ENCODE measurements around the gene CCDC9B.
A peak's percentile ranks its signal among the peaks of the same experiment; 100 is the strongest.

CCDC9B gene

DNA sequence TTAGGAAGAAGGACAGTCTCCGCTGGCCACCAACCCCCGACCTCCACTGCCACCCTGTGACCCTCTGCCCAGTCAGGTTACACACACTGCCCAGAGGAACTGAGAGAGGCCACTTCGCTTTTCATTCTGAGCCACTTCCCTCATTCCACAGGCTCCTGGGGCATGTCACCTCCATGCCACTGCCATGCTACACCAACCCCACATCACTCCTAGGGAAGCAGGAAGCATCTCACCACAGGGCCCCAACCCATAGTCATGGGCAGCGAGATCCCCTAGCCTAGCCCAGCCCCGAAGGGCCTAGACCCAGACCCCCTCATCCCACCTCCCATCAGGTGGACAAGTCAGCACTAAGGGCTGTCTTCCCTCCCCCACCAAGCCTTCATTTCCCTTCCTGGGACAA is 34.4 kb downstream of the CCDC9B start:
- DNase-seq, result no peak

DNA sequence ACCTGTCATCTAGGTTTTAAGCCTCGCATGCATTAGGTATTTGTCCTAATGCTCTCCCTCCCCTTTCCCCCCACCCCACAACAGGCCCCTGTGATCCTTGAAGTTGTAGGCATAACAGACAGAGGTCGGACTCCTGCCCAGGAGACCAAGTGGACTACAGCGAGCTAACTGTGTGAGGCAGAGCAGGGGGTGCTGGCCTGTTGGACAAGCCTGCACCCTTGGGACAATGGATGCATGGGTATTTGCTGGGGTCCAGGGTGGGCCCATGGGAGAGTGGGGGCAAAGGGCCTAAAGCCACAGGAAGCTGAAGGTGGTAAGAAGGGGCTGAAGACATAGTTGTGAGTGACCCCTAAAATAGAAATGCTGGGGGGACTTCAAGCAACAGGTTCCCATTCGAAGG is 35.5 kb downstream of the CCDC9B start:
- no peak for DNase-seq

DNA sequence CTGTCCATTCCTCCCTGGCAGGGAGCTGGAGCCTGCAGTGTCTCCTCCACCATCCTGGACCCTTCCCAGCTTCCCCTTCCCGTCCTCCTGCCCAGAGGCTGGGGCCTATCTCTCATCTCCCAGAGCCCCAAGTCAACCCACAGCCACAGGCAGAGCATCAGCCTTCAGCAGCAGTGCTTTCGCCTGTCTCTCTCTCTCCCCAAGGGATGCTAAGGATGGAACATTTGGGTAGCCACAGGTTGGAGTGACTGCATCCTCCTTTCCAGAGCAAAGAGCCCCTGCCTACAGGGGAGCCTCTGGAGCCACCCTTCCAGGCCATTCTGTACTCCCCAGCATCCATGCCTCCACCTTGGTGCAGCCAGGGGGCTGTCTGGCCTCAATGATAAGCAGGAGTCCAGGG is 37.2 kb downstream of the CCDC9B start:
- no peak for DNase-seq

DNA sequence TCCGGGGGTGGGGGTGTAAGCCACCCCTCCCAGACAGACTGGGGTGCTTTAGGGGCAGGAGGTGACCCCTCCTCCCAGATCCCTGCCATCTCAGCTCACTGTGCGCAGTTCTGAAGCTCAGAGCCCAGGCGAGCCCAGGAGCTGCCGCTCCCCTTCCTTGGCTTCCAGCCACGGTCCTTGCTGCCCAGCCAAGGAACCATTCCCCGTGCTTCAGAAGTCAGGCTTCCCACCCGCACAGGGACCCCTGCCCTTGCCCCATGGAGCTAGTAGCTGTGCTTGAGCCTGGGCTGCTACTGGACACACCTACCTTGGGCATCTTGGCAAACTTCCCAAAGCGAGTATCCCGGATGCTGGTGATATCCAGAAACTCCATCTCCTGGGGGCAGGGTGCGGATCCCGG is 37.8 kb downstream of the CCDC9B start:
- DNase-seq, result no peak

DNA sequence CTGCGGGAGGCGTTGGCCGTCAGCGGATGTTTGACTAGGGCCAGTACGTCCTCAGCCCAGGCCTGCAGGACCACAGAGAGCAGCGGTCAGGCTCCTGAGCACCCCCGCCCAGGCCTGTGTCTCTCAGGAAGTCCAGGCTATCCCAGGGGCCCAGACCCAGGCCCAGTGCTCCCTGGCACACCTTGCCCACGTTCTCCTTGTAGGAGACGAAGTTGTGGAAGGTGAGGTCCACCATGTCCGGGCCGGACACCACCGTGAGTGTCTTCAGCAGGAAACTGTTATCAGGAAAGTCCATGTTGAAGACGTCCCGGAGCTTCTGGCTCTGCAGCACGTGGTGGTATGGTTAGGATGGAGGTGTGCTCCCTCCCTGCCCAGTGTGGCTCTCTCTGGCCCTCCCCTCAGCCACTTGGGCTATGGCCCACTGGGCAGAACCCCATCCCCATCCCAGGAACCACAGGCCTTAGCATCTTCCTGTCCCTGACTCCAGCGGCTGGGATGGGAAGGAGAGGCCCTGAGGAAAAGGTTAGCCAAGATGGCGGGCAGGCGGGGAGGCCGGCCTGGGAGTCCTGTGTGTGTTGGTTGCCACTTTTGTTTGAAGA is 38.4 kb downstream of the CCDC9B start:
- no peak for DNase-seq

DNA sequence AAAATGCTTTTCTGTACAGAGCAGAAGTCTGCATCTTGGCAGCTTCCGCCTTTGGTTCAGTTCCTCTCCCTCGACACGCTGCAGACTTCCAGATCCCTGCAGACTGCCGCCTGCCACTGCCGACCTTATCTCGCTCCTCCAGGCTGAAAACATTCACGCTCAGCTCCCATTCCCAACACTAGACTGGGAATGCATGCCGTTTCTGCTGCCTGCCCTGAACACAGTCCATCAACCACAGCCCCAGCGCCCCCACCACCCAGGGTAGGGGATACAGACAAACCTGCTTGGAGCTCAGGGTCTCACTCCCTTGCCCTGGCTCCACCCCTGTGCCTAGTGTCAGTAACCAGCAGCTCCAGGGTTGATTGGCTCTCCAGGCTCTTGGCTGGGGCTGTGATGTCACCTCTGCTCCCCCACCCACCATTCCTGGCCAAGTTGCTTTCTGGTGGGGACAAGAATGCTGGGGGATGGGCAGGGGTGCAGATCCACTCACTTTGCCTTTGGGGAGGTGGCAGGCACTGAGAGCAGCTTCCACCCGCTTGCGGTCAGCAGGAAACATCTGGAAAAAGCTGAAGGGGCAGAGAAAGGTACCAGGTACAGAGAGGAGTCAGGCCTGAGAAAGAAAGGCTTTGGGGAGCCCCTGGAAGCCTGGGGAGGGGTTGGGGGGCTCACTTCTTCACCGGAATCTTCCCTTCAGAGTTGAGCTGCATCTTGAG is 39.1 kb downstream of the CCDC9B start:
- DNase-seq, result no peak

DNA sequence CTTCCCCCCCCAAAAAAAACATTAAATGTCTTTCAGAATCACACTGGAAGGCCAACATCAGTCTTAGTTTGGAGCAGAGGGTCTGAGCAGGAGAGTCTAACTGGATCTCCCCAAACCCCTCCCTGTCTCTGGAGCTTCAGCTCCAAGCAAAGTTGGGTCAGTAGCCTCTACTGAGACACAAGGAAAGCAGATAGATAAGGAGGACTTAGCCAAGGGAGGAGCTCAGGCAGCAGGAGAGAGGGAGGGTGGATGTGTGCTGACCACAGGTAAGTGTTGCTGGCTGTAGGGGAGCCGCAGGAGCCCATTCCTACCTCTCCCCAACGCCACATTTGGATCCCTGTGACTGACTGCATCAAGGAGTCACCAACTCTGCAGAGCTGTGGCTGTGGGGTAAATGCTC is 40.0 kb downstream of the CCDC9B start:
- DNase-seq, result no peak

DNA sequence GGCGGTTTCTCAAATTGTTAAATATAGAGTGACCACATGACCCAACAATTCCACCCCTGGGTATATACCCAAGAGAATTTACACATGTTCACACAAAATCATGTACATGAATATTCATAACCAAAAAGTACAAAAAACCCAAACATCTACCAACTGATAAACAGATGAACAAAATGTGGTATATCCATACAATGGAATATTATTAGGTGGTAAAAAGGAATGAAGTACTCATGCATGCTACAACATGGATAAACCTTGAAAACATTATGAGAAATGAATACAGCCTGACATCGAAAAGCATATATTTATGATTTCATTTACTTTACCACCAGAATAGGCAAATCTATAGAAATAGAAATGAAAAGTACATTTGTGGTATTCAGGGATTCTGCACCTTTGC is 40.4 kb downstream of the CCDC9B start:
- DNase-seq, result no peak

DNA sequence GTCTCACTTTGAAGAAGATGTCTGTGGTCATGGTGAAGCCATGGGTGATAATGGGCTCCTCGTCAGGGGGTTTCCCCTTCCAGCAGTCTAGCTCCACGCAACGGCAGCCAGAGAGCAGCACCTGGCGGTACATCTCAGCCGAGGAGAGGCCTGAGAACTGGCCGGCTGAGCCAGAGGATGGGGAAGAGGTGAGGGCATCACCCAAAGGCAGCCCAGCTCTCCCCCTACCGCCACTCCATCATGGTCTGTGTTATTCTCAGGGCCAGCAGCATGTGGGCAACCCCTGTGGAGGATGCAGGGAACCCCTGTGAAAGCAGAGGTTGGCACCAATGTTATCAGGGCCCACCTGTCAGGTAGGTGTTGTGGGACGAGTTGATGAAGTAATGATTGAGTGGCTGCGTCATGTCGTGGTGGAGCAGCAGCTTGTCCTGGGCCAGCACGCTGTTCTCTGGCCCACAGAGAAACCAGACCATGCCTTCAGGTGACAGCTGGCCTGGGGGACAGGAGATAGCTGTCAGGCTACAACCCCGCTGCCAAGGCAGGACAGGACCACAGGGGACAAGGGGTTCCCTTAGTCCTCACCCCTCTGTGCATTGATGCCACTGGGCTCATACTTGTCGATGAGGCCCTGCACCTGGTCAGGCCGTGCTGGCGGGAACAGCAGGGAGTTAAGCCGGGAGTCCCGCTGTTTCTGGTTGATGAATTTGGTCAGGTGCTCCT is 42.4 kb downstream of the CCDC9B start:
- no peak for DNase-seq

DNA sequence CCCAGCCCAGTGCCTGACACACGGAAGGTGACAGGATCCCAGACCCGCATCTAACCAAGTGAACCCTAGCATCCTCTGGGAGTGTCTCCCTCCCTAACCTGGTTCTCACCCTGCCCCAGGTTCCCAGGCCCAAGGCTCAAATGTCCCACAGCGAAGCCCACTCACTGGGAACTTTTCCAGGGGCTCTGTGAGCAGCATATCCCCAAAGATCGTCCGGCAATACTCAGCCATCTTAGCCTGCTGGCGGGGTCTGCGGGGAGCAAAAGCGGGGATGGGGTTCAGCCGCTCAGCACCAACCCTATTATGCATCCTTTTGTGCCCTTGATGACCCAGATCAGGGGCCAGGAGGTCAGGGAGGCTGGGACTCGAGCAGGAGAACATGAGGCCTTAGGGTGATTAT is 43.4 kb downstream of the CCDC9B start:
- DNase-seq, result no peak

DNA sequence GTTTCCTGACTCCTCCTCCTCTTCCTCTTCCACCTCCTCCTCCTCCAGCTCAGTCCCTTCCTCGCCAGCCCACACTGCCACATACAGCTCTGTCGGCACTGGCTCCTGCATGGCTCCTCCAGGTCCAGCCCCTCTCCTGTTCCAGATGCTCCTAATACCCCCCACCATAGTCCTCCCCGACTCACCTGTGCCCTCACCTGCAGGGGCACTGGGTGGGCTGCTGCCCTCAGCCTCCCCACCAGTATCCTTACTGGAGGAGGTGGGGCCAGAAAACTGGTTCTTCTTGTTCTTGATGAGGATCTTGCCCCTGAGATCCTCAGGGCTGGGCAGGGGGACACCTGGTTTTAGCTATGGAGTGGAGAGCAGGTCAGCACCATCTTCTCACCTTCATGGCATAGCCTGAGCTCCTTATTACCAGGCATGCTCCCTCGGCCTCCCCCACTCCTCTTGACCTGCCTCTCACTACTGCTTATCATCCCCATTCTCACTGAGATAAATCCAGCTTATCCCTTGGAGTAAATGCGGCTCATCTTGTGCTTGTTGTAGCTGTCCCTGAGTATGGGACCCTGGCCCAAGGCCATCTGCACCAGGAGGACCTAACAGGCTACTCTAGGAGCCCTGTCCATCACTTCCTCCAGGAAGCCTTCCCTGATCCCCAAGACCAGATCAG is 44.0 kb downstream of the CCDC9B start:
- DNase-seq, result no peak

DNA sequence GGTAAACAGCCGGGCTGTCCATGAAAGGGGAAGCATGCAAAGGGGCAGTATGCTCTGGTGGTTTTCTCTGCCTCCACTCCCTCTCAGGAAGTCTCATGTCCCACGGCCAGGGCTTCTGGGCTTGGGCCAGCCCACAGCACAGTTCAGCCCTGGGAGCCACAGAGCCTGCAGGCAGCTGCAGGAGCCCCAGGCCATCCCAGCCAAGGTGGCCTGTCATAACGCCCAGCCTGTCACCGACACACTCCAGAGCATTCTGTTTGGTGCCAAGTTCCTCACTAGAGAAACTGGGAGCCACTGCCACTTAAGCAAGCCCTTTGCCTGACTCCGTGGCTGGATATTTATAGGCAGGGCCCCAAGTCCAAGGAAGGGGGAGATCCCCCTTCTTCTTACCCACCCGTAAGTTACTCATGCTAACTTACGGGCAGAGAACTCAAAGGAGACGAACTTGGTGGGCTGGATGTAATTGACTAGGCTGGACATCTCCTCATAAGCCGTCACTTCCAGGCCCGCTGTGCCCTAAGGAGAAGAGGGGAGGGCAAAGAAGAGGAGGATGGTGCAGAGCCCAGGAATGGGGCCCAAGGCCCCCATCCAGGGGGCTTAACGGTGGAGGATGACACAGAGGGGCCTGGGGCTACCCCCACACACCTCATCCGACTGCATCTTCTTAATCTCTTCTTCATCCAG is 44.7 kb downstream of the CCDC9B start:
- DNase-seq, result no peak

DNA sequence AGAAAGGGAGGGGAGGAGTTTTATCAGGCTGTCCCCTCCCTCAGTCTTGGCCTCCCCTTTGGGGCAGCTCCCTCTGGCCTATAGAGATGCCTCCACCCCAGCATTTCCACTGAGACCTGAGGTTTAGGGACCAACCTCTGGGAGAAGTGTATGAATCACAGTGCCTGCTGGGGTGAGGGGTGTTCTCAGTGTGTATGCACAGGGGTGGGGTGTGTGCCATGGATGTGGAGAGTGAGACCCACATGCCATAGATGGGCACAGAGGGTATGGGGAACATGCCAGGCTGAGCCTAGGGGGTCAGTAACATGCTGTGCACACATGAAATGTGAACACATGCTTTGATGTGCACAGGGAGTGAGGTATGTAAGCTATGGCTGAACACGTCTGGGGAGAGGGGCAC is 45.4 kb downstream of the CCDC9B start:
- no peak for DNase-seq

DNA sequence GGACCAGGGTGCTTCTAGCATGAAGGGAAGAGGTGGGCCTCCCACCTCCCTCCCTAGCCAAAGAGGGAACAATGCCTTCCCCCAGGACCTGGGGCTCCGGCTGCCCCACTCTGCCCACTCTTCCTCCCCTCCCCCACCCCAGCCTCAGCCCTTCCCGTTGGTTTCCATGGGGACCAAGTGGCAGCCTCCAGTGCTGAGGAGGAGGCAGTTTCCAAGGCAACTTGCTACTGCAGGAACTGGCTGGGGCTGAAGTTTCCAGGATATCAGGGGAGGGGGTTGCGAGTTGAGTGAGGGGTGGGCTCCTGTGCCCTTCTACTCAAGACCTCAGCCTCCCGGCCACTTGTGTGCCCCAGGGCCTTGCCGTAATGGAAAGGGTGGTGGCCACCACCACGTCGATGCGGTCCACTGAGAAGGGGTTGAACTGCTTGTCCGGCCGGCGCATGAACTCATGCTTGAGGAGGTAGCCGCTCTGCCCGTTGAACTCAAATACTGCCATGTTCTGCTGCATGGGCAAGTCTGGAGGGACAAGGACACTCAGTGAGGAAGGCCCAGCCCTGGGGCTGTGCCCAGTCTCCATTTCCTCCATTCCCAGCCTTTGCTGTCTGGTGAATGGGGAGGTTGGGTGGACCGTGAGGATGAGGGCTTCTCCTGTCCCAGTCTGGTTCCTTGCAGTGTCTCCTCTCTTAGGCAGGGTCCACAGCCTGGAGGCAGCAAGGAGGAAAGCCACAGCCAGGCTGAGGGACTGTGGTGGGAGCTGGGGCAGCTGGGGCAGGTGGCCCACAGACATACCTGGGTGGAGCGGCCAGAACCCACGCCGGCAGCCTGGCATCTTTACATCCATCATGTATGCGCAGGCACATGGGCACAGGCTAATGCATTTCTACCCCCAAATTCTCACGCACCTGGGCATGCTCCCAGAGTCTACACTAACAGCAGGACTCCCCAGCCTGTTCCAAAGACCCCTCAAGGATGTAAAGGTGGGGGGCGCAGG is 46.5 kb downstream of the CCDC9B start:
- DNase-seq, result no peak

DNA sequence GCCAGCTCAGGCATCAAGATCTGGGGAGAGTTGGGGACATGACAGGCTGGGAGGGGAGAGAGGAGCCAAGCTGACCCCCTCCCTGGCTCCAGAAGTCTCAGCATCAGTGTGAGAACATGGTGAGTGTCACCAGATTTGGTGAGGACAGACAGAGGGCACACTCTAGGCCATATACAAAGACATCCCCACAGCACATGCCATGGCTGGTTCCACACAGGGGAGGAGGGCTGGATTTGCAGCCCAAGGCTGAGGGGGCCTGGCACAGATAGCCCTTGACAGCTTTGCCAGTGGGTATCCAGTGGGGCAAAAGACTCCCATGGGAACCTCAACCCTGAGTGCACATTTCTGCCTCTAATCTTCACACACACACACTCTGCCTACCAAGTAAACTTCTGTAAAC is 47.7 kb downstream of the CCDC9B start:
- DNase-seq, result no peak

DNA sequence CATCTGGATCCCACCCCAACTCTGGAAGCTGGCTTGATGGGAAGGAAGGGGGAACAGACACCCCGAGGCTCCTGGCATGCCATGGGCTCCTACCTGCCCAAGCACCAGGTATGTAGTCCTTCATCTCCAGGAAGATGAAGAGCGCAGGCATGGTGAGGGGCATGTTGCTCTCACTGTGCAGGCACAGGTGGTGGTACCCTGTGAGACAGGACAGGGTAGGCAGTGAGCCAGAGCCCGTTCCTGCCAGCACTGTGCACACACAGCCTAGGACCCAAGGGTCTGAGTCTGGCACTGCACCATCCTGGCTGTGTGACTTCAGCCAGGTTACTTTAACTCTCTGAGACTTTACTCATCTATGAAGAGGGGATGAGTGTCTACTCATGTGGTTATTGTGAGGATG is 48.5 kb downstream of the CCDC9B start:
- DNase-seq, result no peak

DNA sequence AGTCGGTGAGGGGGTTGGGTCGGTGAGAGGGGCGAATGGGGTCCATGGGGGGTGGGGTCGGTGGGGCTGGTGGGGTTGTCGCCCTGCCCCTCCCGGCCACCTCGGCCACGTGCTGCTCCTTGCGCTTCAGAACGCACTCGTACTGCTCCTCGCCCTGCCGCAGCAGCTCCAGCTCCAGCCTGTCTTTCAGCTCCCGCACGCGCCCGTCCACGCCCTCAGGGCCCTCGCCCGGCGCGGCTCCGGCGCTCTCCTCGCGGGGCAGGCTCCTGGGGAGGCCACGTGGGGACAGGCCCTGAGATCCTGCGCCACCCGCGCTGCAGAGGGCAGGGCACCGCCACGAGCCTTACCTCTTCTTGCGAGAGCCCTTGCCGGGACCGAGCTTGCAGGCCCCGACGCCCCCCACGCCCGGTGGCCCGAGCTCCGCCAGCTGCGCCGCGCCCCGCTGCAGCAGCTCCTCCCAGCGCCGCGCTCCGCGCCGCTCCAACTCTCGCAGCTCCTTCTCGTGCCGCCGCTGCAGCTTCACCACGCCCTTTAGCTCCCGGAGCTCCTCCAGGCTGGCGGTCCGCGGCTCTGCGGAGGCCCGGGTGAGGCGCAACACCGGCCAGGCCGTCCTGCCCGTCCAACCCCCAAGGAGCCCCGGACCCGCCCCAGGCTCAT is 49.7 kb downstream of the CCDC9B start:
- peak; percentile 39 for DNase-seq

DNA sequence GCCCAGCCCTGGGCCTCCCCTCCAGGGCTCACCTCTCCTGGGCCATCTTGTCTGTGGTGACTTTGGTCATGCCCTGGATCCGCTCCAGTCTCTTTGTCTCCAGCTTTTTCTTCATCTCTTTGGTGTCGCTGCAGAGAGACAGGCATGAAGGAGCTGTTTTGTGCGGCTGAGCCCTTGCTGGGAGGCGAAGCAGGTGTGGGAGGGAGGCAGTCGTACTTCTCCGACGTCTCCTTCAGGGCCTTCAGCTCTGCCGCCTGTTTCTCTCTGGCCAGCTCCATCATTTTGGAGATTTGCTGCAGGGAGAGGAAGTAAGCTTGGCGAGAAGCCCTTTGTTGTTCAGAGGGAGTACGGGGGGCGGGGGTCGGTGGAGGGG is 50.2 kb downstream of the CCDC9B start:
- DNase-seq, result no peak

DNA sequence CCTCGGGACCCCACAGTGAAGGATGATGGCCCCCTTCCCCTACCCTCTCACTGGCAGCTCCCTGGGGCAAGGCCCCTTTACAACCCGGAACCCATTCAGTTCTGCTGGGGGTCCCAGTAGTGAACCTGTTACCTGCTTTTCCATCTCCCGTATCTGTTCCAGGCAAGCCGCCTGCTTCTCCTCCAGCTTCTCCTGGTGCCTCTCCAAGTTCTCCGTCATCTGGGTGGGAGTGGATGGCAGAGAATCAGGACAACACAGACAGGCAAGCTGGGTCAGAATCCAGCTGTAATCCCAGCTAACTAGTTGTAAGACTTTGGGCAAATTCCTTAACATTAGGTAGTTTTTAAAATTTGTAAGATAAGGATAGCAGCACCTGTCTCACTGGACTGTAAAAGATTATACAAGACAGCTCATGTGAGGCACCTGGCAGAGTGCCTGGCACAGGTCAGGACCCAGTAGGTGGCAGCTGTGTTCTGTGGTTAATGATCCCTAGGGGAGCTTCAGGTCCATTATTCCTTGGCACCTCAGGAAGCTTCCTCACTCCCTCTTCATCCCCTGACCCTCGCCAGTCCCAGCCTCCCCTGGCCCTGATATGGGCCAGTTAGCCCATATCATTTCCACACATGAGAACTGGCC is 51.5 kb downstream of the CCDC9B start:
- DNase-seq, result no peak

DNA sequence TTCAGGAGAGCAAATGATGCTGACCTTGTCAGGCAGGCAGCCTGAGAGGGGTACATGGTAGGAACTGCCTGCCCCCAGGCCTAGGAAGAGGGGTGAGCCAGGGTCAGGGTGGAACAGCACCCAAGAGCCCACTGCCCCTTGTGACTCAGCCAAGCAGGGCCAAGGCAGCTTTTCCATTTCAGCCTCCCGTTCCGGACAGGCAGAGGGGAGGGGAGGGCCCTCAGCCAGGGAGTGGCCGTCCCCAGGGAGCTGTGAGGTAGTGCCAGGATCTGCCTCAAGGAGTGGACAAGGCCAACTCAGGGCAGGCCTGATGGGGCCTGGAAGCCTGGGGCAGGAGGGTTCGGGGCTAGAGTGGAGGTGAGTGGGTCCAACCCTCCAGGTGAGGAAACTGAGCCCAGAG is 52.8 kb downstream of the CCDC9B start:
- no peak for DNase-seq

DNA sequence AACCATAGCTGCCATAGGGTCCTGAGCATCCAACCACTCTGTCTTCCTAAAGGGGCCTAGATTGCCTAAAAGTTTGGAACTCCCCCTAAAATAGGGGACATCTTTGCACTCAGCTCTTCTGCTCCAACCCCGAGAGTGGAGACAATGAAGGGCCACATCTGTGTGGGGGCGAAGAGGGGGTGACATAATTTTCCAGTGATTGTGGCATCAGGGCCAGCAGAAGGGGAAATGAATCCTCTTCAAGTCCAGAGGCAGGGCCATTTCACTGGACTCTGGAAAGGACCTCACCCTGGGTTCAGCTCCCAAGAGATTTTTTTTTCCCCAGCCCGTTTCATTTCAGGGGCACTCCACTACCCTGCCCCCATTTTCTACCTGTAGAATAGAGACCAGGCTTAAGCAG is 53.2 kb downstream of the CCDC9B start:
- no peak for DNase-seq
